ENCODE measurements around the gene MAP6.
A peak's percentile ranks its signal among the peaks of the same experiment; 100 is the strongest.

The MAP6 gene

GRCh38 chr11:75665990-75666389, 2.8 kb downstream of the MAP6 start:
- DNase-seq = no peak

GRCh38 chr11:75665126-75665525, 3.7 kb downstream of the MAP6 start:
- no peak for DNase-seq

- DNase-seq = no peak
Observed at GRCh38 chr11:75664389-75664788, 4.4 kb downstream of the MAP6 start.

DNA sequence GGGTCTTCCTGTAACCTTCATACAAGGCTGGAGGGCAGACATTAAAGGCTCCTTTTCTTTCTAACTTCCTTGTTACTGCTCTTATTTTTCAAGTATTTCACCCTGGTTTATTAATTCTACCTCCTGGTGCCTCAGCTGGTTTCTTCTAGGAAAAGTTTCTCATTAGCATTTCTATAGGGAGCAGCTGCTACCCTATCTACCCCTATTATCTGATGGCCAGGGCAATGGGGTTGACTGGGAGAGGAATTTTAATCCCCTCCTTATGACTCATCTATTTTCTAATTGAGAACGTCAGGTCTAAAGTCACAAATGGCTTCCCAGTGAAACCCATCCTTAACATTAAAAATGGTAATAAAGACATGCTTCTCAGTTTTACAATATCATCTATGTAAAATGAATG, 5.0 kb downstream of the MAP6 start:
- DNase-seq = no peak

- no peak for DNase-seq
Observed at GRCh38 chr11:75659836-75660235, 9.0 kb downstream of the MAP6 start.

GRCh38 chr11:75656044-75656727, 12.7 kb downstream of the MAP6 start:
- no peak for DNase-seq

DNA sequence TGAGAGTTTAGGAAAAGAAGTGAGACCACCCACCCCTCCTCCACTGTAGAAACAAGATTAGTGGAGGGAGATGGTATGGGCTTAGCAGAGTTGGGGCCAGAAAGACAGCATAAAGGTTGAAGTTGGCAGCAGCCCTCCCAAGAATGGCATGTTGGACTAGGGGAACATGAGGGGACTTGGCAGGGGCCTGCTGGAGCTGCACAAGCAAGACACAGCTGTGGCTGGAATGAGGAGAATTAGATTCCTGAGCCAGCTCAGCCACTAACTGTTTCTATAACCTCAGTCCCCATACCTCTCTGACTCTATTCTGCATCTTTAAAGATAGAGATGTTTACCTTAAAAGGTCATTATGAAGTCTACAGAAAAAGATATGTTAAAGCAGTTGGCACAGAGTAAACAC, 13.2 kb downstream of the MAP6 start:
- no peak for DNase-seq

GRCh38 chr11:75654314-75654713, 14.5 kb downstream of the MAP6 start:
- DNase-seq = no peak

GRCh38 chr11:75653532-75653931, 15.3 kb downstream of the MAP6 start:
- no peak for DNase-seq

GRCh38 chr11:75652936-75653335, 15.9 kb downstream of the MAP6 start:
- DNase-seq = no peak

DNA sequence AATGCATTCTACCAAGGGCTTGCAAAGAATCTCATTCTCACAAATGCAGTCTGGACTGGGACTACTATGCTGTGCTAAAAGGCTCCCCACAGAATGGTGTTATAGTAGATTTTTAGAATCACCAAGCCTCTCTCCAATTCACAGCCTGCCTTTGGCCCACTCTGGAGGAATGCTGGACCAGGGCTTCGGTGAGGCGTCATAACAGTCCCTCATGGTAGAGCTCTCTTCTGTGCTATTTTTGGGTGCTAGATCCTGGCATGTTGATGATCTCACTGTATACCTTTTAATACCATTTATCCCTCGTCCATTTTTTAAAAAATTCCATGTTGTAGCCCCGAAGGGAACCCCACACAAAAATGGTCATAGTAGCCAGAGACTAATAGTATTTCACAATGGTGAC, 17.6 kb downstream of the MAP6 start:
- no peak for DNase-seq

GRCh38 chr11:75650167-75650723, 18.6 kb downstream of the MAP6 start:
- no peak for DNase-seq

DNA sequence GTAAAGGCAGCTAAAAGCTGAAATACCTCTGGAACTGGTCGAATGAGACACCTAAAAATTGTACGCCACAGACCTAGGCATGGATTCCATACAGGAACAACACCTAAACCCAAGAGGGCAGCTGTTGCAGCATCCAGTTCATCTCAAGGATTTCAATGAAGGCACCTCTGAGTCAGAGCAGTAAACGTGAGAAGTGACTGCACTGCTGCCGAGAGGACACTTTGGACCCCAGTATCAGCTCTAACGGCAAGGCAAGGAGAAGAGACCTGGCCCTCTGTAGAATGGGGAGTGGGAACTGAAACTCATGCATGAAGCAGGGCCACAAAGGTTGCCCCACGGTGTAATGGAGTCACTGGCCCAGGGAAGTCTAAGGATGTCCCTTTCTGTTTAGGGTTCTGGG, 23.9 kb downstream of the MAP6 start:
- no peak for DNase-seq

DNA sequence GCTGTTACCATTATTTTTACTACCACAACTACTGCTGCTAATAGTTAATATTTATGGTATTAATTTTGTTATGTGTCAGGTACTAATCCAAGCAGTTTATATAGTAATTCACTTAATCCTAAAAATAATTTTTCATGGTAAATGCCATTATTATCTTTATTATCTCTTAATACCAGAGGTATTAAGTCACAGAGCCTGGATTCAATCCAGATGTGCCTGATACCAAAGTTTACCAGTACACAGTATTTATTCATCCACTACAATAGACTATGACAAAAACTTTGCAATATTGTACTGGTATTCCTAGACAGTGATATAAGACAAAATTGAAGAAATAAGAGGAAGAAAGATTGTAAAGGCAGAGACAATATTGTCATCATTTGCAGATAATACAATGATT, 24.5 kb downstream of the MAP6 start:
- no peak for DNase-seq

GRCh38 chr11:75642402-75643113, 26.3 kb downstream of the MAP6 start:
- no peak for DNase-seq

- DNase-seq = peak; percentile 89 to 95 (median 92)
Observed at GRCh38 chr11:75639762-75640181, 29.1 kb downstream of the MAP6 start.

DNA sequence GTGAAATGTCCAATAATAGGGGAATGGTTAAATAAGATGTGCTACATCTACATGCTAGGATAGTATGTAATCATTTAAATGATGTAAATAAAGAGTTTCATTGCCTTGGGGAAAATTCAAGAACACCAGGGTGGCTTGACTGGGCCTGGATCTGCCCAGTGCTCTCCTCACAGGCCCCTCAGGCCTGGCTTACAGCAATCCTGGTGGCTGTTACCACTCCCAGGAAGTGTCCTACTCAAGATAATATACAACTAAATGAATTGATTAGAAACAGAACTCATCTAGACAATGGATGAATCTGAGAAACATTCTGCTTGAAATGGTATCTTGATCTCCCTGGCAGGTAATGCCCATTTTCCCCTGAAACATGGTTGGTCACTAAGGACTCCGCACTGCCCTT, 30.8 kb downstream of the MAP6 start:
- DNase-seq = no peak

GRCh38 chr11:75635066-75635862, 33.6 kb downstream of the MAP6 start:
- DNase-seq = no peak

DNA sequence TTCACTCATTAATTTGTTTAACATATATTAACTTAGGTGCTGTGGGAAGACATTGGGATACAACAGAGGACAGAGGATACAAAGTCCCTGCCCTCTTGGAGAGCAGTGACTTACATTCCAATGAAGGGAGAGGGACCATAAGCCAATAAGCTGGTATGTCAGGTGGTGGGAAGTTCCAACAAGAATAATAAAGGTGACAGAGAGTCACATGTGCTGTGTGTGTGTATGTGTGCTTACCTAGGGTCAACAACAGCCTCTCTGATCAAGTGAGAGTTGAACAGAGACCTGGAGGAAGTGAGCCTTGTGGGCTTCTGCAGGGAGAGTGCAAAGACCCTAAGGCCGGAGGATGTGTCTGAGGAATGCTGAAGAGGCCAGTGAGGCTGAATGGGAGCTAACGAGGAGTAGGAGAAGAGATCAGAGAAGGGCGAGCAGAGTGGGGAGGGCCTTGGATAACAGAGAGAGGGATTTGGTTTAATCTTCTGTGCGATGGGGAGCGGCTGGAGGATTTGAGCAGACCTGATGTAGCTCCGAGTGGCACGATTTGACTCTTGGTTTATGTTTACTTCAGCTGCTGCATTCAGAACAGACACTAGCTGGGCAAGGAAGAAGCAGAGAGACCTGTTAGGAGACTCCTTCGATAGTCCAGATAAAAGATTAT, 35.3 kb downstream of the MAP6 start:
- DNase-seq = no peak

GRCh38 chr11:75632962-75633361, 35.9 kb downstream of the MAP6 start:
- DNase-seq = no peak

- DNase-seq = no peak
Observed at GRCh38 chr11:75632450-75632849, 36.4 kb downstream of the MAP6 start.

DNA sequence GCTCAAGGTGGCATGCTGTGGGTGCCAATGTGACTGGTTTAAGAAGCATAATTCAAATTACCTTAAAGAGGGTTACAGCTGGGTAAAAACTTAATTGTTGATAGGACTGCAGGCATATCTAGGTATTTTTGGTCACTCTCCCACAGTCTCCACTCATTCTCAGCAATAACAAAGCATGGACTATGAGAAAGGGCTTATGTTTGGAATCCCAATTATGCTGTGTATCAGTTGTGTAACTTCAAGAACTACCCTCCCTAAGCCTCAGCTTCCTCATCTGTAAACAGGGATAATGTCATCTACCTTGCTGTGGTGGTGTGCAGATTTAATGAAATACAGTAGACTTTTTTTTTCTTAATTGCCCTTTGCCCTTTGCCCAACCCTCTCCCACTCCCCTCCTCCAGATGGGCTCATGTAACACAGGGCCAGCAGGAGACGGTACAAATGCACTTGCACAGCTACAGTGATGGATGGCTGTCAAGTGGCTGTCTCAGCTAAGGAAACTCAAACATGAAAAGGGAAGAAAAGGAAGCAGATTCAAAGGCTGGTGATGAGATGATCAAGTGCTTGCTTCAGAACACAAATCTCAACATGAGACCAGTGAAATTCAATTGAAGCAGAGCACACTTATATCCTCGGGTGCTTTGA, 37.6 kb downstream of the MAP6 start:
- DNase-seq = peak in 1 of 4 experiments; percentile 9

Data from suppressor macrophage (primary cell).